Measurements from ENCODE around the gene ADCYAP1R1.

DNA sequence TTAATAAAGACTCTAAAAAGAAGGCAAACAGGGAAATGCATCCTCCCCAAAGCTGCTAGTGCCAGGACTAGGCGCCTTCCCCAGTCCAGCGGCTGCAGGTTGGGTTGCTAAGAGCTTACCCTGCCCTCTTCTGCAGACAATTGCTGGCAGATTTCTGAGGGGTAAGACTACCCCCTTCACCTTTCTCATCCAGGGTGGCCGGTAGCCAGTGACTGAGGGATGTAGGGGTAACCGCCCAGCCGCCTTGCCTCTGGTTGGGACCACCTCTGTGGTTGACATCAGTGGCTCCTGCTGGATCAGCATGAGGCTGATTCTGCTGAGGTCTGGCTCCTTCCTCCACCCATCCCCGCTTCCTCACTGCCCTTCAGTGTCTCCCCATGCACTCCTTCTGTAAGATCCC lies 71.2 kb downstream of the ADCYAP1R1 start:
- TF ChIP-seq, protein P1, sequence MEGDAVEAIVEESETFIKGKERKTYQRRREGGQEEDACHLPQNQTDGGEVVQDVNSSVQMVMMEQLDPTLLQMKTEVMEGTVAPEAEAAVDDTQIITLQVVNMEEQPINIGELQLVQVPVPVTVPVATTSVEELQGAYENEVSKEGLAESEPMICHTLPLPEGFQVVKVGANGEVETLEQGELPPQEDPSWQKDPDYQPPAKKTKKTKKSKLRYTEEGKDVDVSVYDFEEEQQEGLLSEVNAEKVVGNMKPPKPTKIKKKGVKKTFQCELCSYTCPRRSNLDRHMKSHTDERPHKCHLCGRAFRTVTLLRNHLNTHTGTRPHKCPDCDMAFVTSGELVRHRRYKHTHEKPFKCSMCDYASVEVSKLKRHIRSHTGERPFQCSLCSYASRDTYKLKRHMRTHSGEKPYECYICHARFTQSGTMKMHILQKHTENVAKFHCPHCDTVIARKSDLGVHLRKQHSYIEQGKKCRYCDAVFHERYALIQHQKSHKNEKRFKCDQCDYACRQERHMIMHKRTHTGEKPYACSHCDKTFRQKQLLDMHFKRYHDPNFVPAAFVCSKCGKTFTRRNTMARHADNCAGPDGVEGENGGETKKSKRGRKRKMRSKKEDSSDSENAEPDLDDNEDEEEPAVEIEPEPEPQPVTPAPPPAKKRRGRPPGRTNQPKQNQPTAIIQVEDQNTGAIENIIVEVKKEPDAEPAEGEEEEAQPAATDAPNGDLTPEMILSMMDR (IDR thresholded peaks at IDR 0.05): no peak
- TF ChIP-seq POLR2A (IDR thresholded peaks at IDR 0.05): no peak

Data from adrenal gland (tissue), 5 donors.